PC-3 (cell line): ENCODE measurements around the gene PHF11.

Experiments used
- EZH2 ChIP-seq: fragments of 300-600 bp; sonication (generic); IDR thresholded peaks from one replicate; pipeline ENCODE4 v1.6.1; 2017; ENCODE audit warnings: antibody characterized with exemption, mild to moderate bottlenecking, low read length; ENCODE audit not compliant: unreplicated experiment
- EZH2phosphoT487 ChIP-seq: fragments of 300-600 bp; sonication (generic); IDR thresholded peaks from 2 replicates; pipeline ENCODE4 v1.6.1; 2018; ENCODE audit warnings: mild to moderate bottlenecking, antibody characterized with exemption, low read length, borderline replicate concordance
- TF ChIP-seq, protein P1 (sequence below): fragments of 300-600 bp; sonication (generic); conservative IDR thresholded peaks from 2 replicates; pipeline ENCODE4 v1.5.1; 2017; ENCODE audit warnings: antibody characterized with exemption, low read depth, mild to moderate bottlenecking, low read length

DNA sequence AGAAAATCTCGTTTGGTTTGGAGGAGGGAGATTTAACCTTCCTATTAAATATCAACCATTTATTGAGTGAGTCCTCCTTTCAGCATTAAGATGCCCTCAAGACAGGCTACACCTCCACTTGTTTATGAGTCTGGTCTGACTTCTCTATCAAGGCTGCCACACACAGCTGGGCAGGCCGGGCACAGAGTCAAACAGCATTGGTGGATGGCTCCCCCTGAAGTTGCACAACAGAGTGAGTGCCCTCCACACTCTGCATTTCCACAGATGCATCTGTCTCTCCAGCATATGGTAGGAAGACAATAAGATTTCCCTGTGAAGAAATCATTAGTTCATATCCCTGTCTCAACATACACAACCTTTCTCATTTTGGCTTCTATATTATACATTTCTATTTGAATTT lies 31.4 kb downstream of the PHF11 start:
- TF ChIP-seq, protein P1, sequence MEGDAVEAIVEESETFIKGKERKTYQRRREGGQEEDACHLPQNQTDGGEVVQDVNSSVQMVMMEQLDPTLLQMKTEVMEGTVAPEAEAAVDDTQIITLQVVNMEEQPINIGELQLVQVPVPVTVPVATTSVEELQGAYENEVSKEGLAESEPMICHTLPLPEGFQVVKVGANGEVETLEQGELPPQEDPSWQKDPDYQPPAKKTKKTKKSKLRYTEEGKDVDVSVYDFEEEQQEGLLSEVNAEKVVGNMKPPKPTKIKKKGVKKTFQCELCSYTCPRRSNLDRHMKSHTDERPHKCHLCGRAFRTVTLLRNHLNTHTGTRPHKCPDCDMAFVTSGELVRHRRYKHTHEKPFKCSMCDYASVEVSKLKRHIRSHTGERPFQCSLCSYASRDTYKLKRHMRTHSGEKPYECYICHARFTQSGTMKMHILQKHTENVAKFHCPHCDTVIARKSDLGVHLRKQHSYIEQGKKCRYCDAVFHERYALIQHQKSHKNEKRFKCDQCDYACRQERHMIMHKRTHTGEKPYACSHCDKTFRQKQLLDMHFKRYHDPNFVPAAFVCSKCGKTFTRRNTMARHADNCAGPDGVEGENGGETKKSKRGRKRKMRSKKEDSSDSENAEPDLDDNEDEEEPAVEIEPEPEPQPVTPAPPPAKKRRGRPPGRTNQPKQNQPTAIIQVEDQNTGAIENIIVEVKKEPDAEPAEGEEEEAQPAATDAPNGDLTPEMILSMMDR = no peak
- TF ChIP-seq EZH2 = no peak
- no peak for TF ChIP-seq EZH2phosphoT487
